ENCODE data around the gene LLGL1. TPM values are rescaled to one million over a fixed set of nuclear protein-coding genes. Genes with fewer than 3 reads are reported as not detected.

Gene LLGL1
- total RNA-seq, 1 experiment from 2014 or later = 16.4 TPM

DNA sequence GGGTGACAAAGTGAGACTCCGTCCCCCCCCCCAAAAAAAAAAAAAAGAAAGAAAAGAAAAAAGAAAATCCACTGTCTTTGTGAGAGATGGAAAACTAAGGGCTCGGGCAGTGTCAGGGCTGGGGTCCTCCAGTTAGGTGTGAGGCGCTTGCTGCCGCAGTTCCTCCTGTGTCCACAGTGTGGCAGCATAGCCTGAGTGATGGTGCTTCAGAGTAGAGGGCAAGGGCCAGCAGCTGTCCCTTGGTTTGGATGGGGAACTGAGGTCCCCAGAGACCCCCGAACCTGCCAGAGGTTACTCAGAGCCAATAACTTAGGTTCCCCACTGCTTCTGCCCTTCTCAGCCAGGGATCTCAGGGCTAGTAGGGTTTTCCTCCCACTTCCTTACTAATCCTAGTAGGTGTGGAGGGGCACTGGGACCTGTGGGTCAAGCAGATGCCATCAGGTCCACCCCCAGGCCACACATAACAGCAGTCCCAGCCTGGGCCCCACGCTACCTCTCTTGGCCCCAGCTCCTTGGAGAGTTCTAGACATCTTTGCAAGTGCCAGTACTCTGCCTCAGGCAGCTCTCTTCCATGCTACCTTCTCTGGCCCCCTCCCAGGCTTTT lies 7.9 kb upstream of the LLGL1 start:
- peak; percentile 72 for DNase-seq (ENCODE audit: unreplicated experiment)
- TF ChIP-seq, protein P1, sequence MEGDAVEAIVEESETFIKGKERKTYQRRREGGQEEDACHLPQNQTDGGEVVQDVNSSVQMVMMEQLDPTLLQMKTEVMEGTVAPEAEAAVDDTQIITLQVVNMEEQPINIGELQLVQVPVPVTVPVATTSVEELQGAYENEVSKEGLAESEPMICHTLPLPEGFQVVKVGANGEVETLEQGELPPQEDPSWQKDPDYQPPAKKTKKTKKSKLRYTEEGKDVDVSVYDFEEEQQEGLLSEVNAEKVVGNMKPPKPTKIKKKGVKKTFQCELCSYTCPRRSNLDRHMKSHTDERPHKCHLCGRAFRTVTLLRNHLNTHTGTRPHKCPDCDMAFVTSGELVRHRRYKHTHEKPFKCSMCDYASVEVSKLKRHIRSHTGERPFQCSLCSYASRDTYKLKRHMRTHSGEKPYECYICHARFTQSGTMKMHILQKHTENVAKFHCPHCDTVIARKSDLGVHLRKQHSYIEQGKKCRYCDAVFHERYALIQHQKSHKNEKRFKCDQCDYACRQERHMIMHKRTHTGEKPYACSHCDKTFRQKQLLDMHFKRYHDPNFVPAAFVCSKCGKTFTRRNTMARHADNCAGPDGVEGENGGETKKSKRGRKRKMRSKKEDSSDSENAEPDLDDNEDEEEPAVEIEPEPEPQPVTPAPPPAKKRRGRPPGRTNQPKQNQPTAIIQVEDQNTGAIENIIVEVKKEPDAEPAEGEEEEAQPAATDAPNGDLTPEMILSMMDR (IDR thresholded peaks at IDR 0.05; ENCODE audit: unreplicated experiment) = peak; percentile 88
- H3K4me3 Mint-ChIP-seq (ENCODE audit: unreplicated experiment) = no peak overlapping the region
- H3K36me3 Mint-ChIP-seq (ENCODE audit: insufficient read depth, unreplicated experiment) = no peaks in the 10 kb centered on the region
- ChIA-PET POLR2A (interaction anchor here (1.1 to 1.5 kb wide), 2 partner anchors 43 to 97 kb away, joined by 5 to 6 read pairs; partner anchors contain the start of genes MIEF2 and TOP3A), CTCF (interaction anchor here (0.6 to 3.4 kb wide), 15 partner anchors 11 to 1004 kb away, joined by 3 to 17 read pairs (median 4); no protein-coding TSS in a partner anchor)
- peaks cover 4% of the 10 kb centered on the region for H3K4me1 Mint-ChIP-seq (ENCODE audit: insufficient read depth, unreplicated experiment)
- intact Hi-C loops (cut with micrococcal nuclease) = loop anchor here (2.0 to 10.0 kb wide), 3 partner anchors 31 to 105 kb away; no protein-coding TSS in a partner anchor
- no peaks in the 10 kb centered on the region for H3K27me3 Mint-ChIP-seq (ENCODE audit: insufficient read depth, unreplicated experiment)
- no TSS peak for BruUV-seq (replicated peaks)
- H3K27ac Mint-ChIP-seq (ENCODE audit: low read depth, unreplicated experiment) = no peak overlapping the region
- no peaks in the 10 kb centered on the region for H3K9me3 Mint-ChIP-seq (ENCODE audit: unreplicated experiment)

DNA sequence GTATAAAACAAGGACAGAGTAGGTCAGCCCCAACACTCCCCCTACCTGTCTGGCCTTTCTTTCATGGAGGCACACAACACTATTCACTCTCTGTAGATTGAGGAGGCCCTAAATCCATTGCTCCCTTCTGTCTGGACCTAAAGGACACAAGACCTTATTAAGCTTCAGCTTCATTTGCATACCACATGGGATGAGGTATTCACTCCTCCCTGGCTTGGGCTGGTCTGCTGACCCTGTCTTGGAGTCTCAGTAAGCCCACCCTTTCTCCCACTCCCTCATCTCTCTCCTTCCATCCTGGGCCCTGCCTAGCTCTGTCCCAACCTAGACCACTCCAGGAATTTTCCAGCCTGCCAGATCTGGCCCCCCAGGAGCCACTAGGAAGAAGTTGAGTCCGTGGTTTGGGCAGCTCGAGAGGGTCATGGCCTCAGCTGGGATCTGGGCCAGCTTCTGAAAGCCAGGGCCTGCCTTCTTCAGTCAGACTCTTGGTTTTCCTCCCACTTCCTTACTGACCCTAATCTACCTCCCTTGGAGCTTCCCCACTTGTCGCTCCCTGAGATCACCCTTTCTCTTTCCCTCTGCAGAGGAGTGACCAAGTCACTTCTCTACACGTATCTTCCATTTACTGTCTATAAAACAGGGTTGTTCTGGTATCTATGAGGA lies 6.5 kb upstream of the LLGL1 start:
- ChIA-PET POLR2A (interaction anchor here (0.6 kb wide), 1 partner anchor 40 kb away, joined by 3 read pairs; no protein-coding TSS in a partner anchor), CTCF (interaction anchor here (0.9 to 3.4 kb wide), 6 partner anchors 12 to 699 kb away, joined by 3 to 17 read pairs (median 6); no protein-coding TSS in a partner anchor)
- no peak for DNase-seq (ENCODE audit: unreplicated experiment)
- TF ChIP-seq, protein P1 (IDR thresholded peaks at IDR 0.05; ENCODE audit: unreplicated experiment) = no peak
- no peak overlapping the region for H3K4me3 Mint-ChIP-seq (ENCODE audit: unreplicated experiment)
- no TSS peak for BruUV-seq (replicated peaks)
- H3K27me3 Mint-ChIP-seq (ENCODE audit: insufficient read depth, unreplicated experiment) = no peaks in the 10 kb centered on the region
- H3K4me1 Mint-ChIP-seq (ENCODE audit: insufficient read depth, unreplicated experiment) = peaks cover 4% of the 10 kb centered on the region
- H3K36me3 Mint-ChIP-seq (ENCODE audit: insufficient read depth, unreplicated experiment) = no peaks in the 10 kb centered on the region
- intact Hi-C loops (cut with micrococcal nuclease) = loop anchor here (5.0 to 10.0 kb wide), 2 partner anchors 74 to 103 kb away; no protein-coding TSS in a partner anchor
- no peaks in the 10 kb centered on the region for H3K9me3 Mint-ChIP-seq (ENCODE audit: unreplicated experiment)
- H3K27ac Mint-ChIP-seq (ENCODE audit: low read depth, unreplicated experiment) = no peak overlapping the region

DNA sequence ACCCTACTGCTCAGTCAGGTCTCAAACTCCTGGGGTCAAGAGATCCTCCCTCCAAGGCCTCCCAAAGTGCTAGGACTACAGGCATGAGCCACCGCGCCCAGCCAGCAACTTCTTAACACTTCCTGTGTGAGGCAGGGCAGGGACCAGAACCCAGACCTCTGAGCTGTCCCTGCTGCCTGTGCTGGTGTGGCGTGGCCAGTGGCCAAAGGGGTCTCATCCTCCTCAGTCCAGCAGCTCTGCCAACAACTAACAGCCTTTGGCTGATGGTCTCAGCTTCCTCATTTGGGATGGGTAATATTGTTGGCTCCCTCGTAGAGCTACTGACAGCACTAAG lies 1.4 kb upstream of the LLGL1 start:
- Mint-ChIP-seq H3K27me3 (ENCODE audit: insufficient read depth, unreplicated experiment) (no peaks in the 10 kb centered on the region), H3K36me3 (ENCODE audit: insufficient read depth, unreplicated experiment) (peaks cover 5% of the 10 kb centered on the region), H3K9me3 (ENCODE audit: unreplicated experiment) (no peaks in the 10 kb centered on the region), H3K27ac (ENCODE audit: low read depth, unreplicated experiment) (no peak overlapping the region), H3K4me1 (ENCODE audit: insufficient read depth, unreplicated experiment) (peaks cover 26% of the 10 kb centered on the region), H3K4me3 (ENCODE audit: unreplicated experiment) (no peak overlapping the region)
- no TSS peak for BruUV-seq (replicated peaks)
- TF ChIP-seq, protein P1 (IDR thresholded peaks at IDR 0.05; ENCODE audit: unreplicated experiment) = no peak
- intact Hi-C loops (cut with micrococcal nuclease) = no loop called here
- ChIA-PET POLR2A (interaction anchor here (0.6 kb wide), 1 partner anchor 288 kb away, joined by 3 read pairs; no protein-coding TSS in a partner anchor), CTCF (interaction anchor here (0.6 to 1.4 kb wide), 5 partner anchors 12 to 1760 kb away, joined by 3 to 4 read pairs (median 3); no protein-coding TSS in a partner anchor)
- DNase-seq (ENCODE audit: unreplicated experiment) = no peak

Measured in MCF 10A (cell line).